SK-N-SH (cell line): Measurements from ENCODE around the gene IPO9. TPM values are rescaled to one million over a fixed set of nuclear protein-coding genes. Genes with fewer than 3 reads are reported as not detected.

ENCODE experiments used
- CTCF ChIA-PET: fragments of 300-600, 350-600 bp; formaldehyde crosslinking; extraction: SDS; loops from one replicate; lab custom pipeline; 2021; lab: Yijun Ruan, JAX
- POLR2A ChIA-PET: fragments of 350-600 bp; sonication (Branson Sonifier 250); formaldehyde crosslinking; extraction: SDS; loops from one replicate; lab custom pipeline; 2020; ENCODE audit warnings: antibody characterized with exemption, inconsistent platforms; lab: Yijun Ruan, JAX
- DNase-seq: peaks from one replicate; pipeline ENCODE4 v3.0.0; 2012
- H2AFZ ChIP-seq: fragments of 200-600 bp; sonication (generic); 2 replicates; pipeline ENCODE4 v1.8.1; 2016; ENCODE audit warnings: antibody characterized with exemption, mild to moderate bottlenecking, low read depth
- H3F3A ChIP-seq: fragments of 200-600 bp; sonication (generic); replicated peaks from 2 replicates; pipeline ENCODE3; 2016; ENCODE audit warnings: antibody characterized with exemption, mild to moderate bottlenecking; ENCODE audit not compliant: insufficient read depth
- H3K27ac ChIP-seq, 2 experiments: fragments of 200-500 bp in 1 of 2; fragments of 200-600 bp in 1 of 2; sonication (Bioruptor generic) in 1 of 2; sonication (generic), shearing (Covaris generic) in 1 of 2; 2 replicates each; pipeline versions ENCODE4 v1.5.1 to v1.6.1; 2014 to 2016; ENCODE audit warnings: low read depth in 2 of 2, inconsistent platforms in 1 of 2, low read length in 1 of 2, mild to moderate bottlenecking in 1 of 2, mixed read lengths in 1 of 2
- H3K27me3 ChIP-seq: fragments of 200-600 bp; sonication (generic), shearing (Covaris generic); 2 replicates; pipeline ENCODE4 v1.6.1; 2016; ENCODE audit warnings: mixed run types; ENCODE audit not compliant: insufficient read depth
- H3K36me3 ChIP-seq, 2 experiments: fragments of 200-500 bp in 1 of 2; fragments of 200-600 bp in 1 of 2; sonication (Bioruptor generic) in 1 of 2; sonication (generic) in 1 of 2; replicated peaks in 1 of 2; 2 replicates each; pipeline versions ENCODE3 to v1.5.1; 2014 to 2016; ENCODE audit warnings: low read length in 1 of 2, mild to moderate bottlenecking in 1 of 2; ENCODE audit not compliant: insufficient read depth in 2 of 2, control insufficient read depth in 1 of 2
- H3K4me1 ChIP-seq, 2 experiments: fragments of 200-500 bp in 1 of 2; fragments of 200-600 bp in 1 of 2; sonication (Bioruptor generic) in 1 of 2; sonication (generic), shearing (Covaris generic) in 1 of 2; 2 replicates each; pipeline versions ENCODE4 v1.5.1 to v1.6.1; 2014 to 2016; ENCODE audit warnings: low read depth in 1 of 2, low read length in 1 of 2, mixed run types in 1 of 2; ENCODE audit not compliant: insufficient read depth in 2 of 2, control insufficient read depth in 1 of 2
- H3K4me2 ChIP-seq: fragments of 200-600 bp; sonication (generic), shearing (Covaris generic); 2 replicates; pipeline ENCODE4 v1.6.1; 2017; ENCODE audit warnings: mixed run types
- H3K4me3 ChIP-seq, 2 experiments: fragments of 200-500 bp in 1 of 2; fragments of 200-600 bp in 1 of 2; sonication (Bioruptor generic) in 1 of 2; sonication (generic), shearing (Covaris generic) in 1 of 2; 2 replicates each; pipeline versions ENCODE4 v1.5.1 to v1.8.1; 2014 to 2016; ENCODE audit warnings: low read depth in 2 of 2, inconsistent platforms in 1 of 2, low read length in 1 of 2, mild to moderate bottlenecking in 1 of 2, mixed read lengths in 1 of 2, moderate library complexity in 1 of 2
- H3K79me2 ChIP-seq: fragments of 200-600 bp; sonication (generic); 2 replicates; pipeline ENCODE4 v1.8.1; 2017; ENCODE audit warnings: mild to moderate bottlenecking; ENCODE audit not compliant: insufficient read depth
- H3K9ac ChIP-seq: fragments of 200-600 bp; sonication (generic); 2 replicates; pipeline ENCODE4 v1.6.1; 2017; ENCODE audit warnings: mixed run types
- H3K9me2 ChIP-seq: fragments of 200-600 bp; sonication (generic); 2 replicates; pipeline ENCODE4 v1.6.1; 2017; ENCODE audit warnings: mixed run types
- H3K9me3 ChIP-seq: fragments of 200-600 bp; sonication (generic); 2 replicates; pipeline ENCODE4 v1.6.1; 2017; ENCODE audit warnings: mixed run types, mild to moderate bottlenecking, moderate library complexity
- H4K20me1 ChIP-seq: fragments of 200-600 bp; sonication (generic); 2 replicates; pipeline ENCODE4 v1.6.1; 2017; ENCODE audit warnings: mild to moderate bottlenecking, mixed run types; ENCODE audit not compliant: insufficient read depth
- ELF1 ChIP-seq: IDR thresholded peaks from 2 replicates; pipeline ENCODE4 v1.4.0; 2012
- EP300 ChIP-seq, 2 experiments: IDR thresholded peaks; 2 replicates each; pipeline versions ENCODE4 v1.4.0 to v1.6.1; 2012; ENCODE audit warnings: borderline replicate concordance in 1 of 2, low read depth in 1 of 2, low read length in 1 of 2
- EZH2phosphoT487 ChIP-seq: fragments of 200-600 bp; sonication (generic); IDR thresholded peaks from 2 replicates; pipeline ENCODE4 v1.6.1; 2017; ENCODE audit warnings: low read depth, mixed run types, mild to moderate bottlenecking, antibody characterized with exemption, moderate library complexity, borderline replicate concordance
- FOXJ3 ChIP-seq: sonication (generic); formaldehyde crosslinking; IDR thresholded peaks from 2 replicates; pipeline ENCODE4 v1.5.1; 2020; ENCODE audit warnings: mild to moderate bottlenecking, missing genetic modification reagents
- FOXM1 ChIP-seq: IDR thresholded peaks from 2 replicates; pipeline ENCODE4 v1.4.0; 2012; ENCODE audit warnings: low read depth, mild to moderate bottlenecking
- GABPA ChIP-seq: IDR thresholded peaks from 2 replicates; pipeline ENCODE4 v1.4.0; 2012; ENCODE audit warnings: low read depth, mild to moderate bottlenecking
- NFIC ChIP-seq: IDR thresholded peaks from 2 replicates; pipeline ENCODE4 v1.4.0; 2012; ENCODE audit warnings: borderline replicate concordance
- NRF1 ChIP-seq: IDR thresholded peaks from 2 replicates; pipeline ENCODE4 v1.6.1; 2012; ENCODE audit warnings: low read depth, mild to moderate bottlenecking, low read length
- POLR2AphosphoS5 ChIP-seq: IDR thresholded peaks from 2 replicates; pipeline ENCODE4 v1.6.1; 2012; ENCODE audit warnings: low read depth, low read length
- RCOR1 ChIP-seq: fragments of 150-350 bp; IDR thresholded peaks from 2 replicates; pipeline ENCODE4 v1.6.1; 2017; ENCODE audit warnings: antibody characterized with exemption, low read length
- RFX5 ChIP-seq: IDR thresholded peaks from 2 replicates; pipeline ENCODE4 v1.6.1; 2012; ENCODE audit warnings: mild to moderate bottlenecking, improper control_type of control experiment, low read length
- SIN3A ChIP-seq: IDR thresholded peaks from 2 replicates; pipeline ENCODE4 v1.6.1; 2012; ENCODE audit warnings: low read depth, mild to moderate bottlenecking, low read length, moderate library complexity, borderline replicate concordance
- TCF12 ChIP-seq: IDR thresholded peaks from 2 replicates; pipeline ENCODE4 v1.4.0; 2012
- TEAD4 ChIP-seq: IDR thresholded peaks from 2 replicates; pipeline ENCODE4 v1.4.0; 2012; ENCODE audit warnings: mild to moderate bottlenecking, borderline replicate concordance; ENCODE audit not compliant: insufficient read depth
- WGBS: methylation state at CpG from one replicate; pipeline ENCODE4 v1.1.6; 2017; ENCODE audit warnings: low lambda C conversion rate; 5-methylcytosine and 5-hydroxymethylcytosine counted together
- polyA plus RNA-seq, 3 experiments: library from polyadenylated mRNA; depleted of rRNA; stranded (reverse); fragments of >200 nt; gene quantifications; 2 replicates each; pipeline ENCODE4 v1.2.3, GENCODE V29; 2012
- TF ChIP-seq, protein P1 (sequence below): IDR thresholded peaks from 2 replicates; pipeline ENCODE4 v1.4.0; 2012; ENCODE audit warnings: low read depth
- TF ChIP-seq, protein P2 (sequence below): fragments of 150-350 bp; IDR thresholded peaks from 2 replicates; pipeline ENCODE4 v1.6.1; 2016; ENCODE audit warnings: mild to moderate bottlenecking, low read depth, low read length
- TF ChIP-seq, protein P3 (sequence below): fragments of 200-600 bp; sonication (generic); IDR thresholded peaks from 2 replicates; pipeline ENCODE4 v1.6.1; 2017; ENCODE audit warnings: antibody characterized with exemption, mild to moderate bottlenecking, moderate library complexity

The IPO9 gene
- polyA plus RNA-seq, 1 of the 3 experiments (the other 2 are of a cell fraction): 24.5 TPM

DNA sequence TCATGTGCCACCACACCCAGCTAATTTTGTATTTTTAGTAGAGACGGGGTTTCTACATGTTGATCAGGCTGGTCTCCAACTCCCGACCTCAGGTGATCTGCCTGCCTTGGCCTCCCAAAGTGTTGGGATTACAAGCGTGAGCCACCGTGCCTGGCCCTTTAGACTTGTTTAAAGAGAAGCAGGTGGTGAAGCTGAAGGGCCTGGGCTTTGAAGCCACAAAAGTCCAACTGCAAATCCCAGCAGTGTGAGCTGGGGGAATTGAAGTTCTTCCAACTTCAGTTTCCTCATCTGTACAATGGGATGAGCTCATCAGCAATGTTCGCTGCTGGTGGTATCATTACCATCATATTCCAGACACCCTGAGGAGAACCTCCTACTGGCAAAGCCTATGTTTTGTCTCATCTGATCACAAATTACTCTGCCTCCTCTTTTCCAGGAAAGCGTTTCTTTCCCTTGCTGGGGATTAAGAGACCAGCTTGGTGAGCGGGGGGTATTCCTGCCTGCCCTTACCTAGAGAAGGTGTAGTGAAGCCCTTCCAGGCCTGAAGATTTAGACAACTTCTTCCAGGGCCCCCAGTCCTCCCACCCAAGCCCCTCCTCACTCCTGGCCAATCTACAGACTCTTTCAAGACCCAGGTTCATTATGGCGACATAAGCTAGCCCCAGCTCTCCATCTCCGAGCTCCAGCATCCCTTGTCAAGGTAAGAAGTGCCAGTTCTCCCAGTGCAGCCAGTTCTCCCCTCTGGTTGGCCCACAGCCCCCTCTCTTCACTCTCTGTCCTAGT, 57.3 kb downstream of the IPO9 start:
- CTCF ChIA-PET: interaction anchor here (0.9 to 14.7 kb wide), 6 partner anchors 9 to 404 kb away, joined by 3 to 344 read pairs (median 21); partner anchors contain the start of gene RNPEP

DNA sequence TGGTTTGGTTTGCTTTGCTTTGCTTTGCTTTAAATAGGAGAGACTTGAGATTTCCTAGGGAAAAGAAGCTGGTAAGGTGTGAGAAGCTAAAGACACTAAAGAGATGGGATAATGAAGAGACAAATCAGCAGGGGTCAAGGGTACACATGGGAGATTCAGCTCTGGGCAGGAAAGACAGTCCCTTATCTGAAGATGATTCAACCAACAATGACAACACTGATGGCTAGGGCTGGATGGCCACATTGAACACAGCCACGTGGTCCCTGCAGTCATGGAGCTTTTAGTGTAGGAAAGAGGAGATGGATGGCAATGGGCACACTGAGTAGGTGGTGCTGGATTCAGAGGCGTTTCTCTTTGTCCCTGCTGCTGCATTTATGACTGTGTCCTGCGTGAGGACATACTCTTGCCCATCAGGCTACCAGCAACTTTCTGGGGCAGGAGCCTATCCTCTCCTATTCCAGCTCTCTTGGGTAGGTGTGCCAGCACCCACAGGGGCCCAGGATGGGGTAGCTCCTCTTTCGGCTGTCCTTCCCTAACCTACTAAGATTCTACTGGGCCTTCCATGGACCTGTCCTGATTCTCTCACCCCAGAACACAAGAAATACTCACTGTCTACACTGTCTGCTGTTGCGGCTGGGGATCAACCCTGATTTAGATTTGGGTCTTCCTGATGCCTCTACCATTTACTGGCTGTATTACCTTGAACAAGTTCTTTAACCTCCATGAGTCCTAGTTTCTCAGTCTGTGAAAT, 58.3 kb downstream of the IPO9 start:
- peaks cover 4% of the 10 kb centered on the region; the same call in 1 of the 2 replicates for H4K20me1 ChIP-seq
- H3K9me2 ChIP-seq: no peaks in the 10 kb centered on the region
- H3K9me3 ChIP-seq: no peaks in the 10 kb centered on the region
- no peak overlapping the region for H3K9ac ChIP-seq
- WGBS: 93% methylated on average over 5 of the region's 5 CpGs
- H2AFZ ChIP-seq: no peak overlapping the region
- ChIA-PET POLR2A (no interaction called here), CTCF (interaction anchor here (0.9 to 14.7 kb wide), 7 partner anchors 8 to 405 kb away, joined by 3 to 344 read pairs (median 9); partner anchors contain the start of gene RNPEP)
- H3K4me2 ChIP-seq: peak overlapping the region; percentile 92; the same call in 1 of the 2 replicates
- no peak for DNase-seq
- peaks cover 0 to 2% of the 10 kb centered on the region in 2 experiments for H3K36me3 ChIP-seq
- H3K4me3 ChIP-seq: no peak overlapping the region
- TF ChIP-seq TCF12 (no peak), EZH2phosphoT487 (no peak), NRF1 (no peak), EP300 (IDR thresholded peaks at IDR 0.05; ENCODE audit: borderline replicate concordance in 1 of 2, low read depth in 1 of 2, low read length in 1 of 2) (no peak), GABPA (no peak), ELF1 (no peak), TEAD4 (no peak), NFIC (no peak), FOXM1 (no peak), RFX5 (no peak), FOXJ3 (CRISPR knock-in tag) (no peak)
- TF ChIP-seq, protein P1, sequence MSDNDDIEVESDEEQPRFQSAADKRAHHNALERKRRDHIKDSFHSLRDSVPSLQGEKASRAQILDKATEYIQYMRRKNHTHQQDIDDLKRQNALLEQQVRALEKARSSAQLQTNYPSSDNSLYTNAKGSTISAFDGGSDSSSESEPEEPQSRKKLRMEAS: no peak
- TF ChIP-seq, all 33 proteins: peak for 0
- peak overlapping the region in 1 of 2 experiments; percentile 76; a peak in 2 of 4 replicates for H3K27ac ChIP-seq
- peaks cover 28 to 48% of the 10 kb centered on the region in 2 experiments; a peak in 3 of 4 replicates for H3K4me1 ChIP-seq
- H3F3A ChIP-seq: peaks cover 22% of the 10 kb centered on the region
- no peaks in the 10 kb centered on the region for H3K27me3 ChIP-seq
- no peaks in the 10 kb centered on the region for H3K79me2 ChIP-seq

More for the DNA sequence above, 57.3 kb downstream of the IPO9 start:
- H3K9me3 ChIP-seq: no peaks in the 10 kb centered on the region
- H3F3A ChIP-seq: peaks cover 22% of the 10 kb centered on the region
- H3K79me2 ChIP-seq: no peaks in the 10 kb centered on the region
- no peak for DNase-seq
- peak overlapping the region in 1 of 2 experiments; percentile 19; a peak in 1 of 4 replicates for H3K27ac ChIP-seq
- H3K4me2 ChIP-seq: no peak overlapping the region
- no peaks in the 10 kb centered on the region for H3K36me3 ChIP-seq
- no peak overlapping the region for H2AFZ ChIP-seq
- TF ChIP-seq SIN3A (no peak), RCOR1 (no peak), ELF1 (no peak), POLR2AphosphoS5 (no peak)
- TF ChIP-seq, protein P2, sequence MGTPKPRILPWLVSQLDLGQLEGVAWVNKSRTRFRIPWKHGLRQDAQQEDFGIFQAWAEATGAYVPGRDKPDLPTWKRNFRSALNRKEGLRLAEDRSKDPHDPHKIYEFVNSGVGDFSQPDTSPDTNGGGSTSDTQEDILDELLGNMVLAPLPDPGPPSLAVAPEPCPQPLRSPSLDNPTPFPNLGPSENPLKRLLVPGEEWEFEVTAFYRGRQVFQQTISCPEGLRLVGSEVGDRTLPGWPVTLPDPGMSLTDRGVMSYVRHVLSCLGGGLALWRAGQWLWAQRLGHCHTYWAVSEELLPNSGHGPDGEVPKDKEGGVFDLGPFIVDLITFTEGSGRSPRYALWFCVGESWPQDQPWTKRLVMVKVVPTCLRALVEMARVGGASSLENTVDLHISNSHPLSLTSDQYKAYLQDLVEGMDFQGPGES: no peak
- TF ChIP-seq, protein P3, sequence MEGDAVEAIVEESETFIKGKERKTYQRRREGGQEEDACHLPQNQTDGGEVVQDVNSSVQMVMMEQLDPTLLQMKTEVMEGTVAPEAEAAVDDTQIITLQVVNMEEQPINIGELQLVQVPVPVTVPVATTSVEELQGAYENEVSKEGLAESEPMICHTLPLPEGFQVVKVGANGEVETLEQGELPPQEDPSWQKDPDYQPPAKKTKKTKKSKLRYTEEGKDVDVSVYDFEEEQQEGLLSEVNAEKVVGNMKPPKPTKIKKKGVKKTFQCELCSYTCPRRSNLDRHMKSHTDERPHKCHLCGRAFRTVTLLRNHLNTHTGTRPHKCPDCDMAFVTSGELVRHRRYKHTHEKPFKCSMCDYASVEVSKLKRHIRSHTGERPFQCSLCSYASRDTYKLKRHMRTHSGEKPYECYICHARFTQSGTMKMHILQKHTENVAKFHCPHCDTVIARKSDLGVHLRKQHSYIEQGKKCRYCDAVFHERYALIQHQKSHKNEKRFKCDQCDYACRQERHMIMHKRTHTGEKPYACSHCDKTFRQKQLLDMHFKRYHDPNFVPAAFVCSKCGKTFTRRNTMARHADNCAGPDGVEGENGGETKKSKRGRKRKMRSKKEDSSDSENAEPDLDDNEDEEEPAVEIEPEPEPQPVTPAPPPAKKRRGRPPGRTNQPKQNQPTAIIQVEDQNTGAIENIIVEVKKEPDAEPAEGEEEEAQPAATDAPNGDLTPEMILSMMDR: no peak
- TF ChIP-seq, all 33 proteins: peak for 0
- no peaks in the 10 kb centered on the region for H3K9me2 ChIP-seq
- no peaks in the 10 kb centered on the region for H3K27me3 ChIP-seq
- H3K9ac ChIP-seq: no peak overlapping the region
- H4K20me1 ChIP-seq: peaks cover 4% of the 10 kb centered on the region; the same call in 1 of the 2 replicates
- WGBS: 91% methylated on average over 9 of the region's 9 CpGs
- no peak overlapping the region for H3K4me3 ChIP-seq
- peaks cover 28 to 49% of the 10 kb centered on the region in 2 experiments; a peak in 3 of 4 replicates for H3K4me1 ChIP-seq
- POLR2A ChIA-PET: no interaction called here
